ENCODE results near the gene BLID. TPM values are rescaled to one million over a fixed set of nuclear protein-coding genes. Genes with fewer than 3 reads are reported as not detected.

Gene BLID
- total and polyA plus RNA-seq, 7 donors = 0.04 to 0.45 TPM; not detected in 5

GRCh38 chr11:122093731-122094275 is 22.2 kb downstream of the BLID start:
- ATAC-seq = peak; percentile 59 to 80 (median 64)
- WGBS, 3 donors = 75 to 91% (median 78%) methylated on average over 5 of the region's 5 CpGs
- H3K4me3 ChIP-seq = no peak overlapping the region

DNA sequence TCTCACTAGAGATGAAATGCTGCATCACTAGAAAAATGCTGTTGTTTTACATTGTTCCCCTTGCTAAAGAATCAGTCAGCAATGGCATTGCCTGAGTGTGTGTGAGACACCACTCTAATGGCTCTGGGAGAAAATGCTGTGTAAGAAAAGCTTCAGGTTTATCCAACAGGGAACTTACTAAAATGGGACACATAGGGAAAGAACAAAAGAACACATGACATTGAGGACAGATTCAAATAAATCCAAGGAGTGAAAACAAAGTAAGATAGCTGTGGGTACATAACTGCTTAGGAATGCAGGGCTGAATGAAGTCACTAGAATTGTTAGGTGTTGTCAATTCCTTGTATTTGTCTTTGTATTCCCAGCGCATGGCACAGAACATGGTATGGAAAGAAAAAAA is 24.2 kb downstream of the BLID start:
- no peaks in the 10 kb centered on the region for H3K27me3 ChIP-seq (ENCODE audit: insufficient read depth in 3 of 3, low read length in 2 of 3)
- H3K27ac ChIP-seq = no peak overlapping the region
- no peak overlapping the region for H3K4me3 ChIP-seq
- intact Hi-C loops (cut with DNase I) = no loop called here
- 91 to 100% (median 100%) methylated on average over 1 of the region's 1 CpG for WGBS, 3 donors
- H3K9me3 ChIP-seq = no peaks in the 10 kb centered on the region
- ATAC-seq (no peak), DNase-seq (no peak)
- peaks cover 0 to 7% of the 10 kb centered on the region in 2 donors for H3K36me3 ChIP-seq (ENCODE audit: insufficient read depth in 1 of 2, low read depth in 1 of 2)
- peaks cover 13% of the 10 kb centered on the region for H3K4me1 ChIP-seq
- no peak for TF ChIP-seq CTCF (IDR thresholded peaks at IDR 0.05)

More at GRCh38 chr11:122093731-122094275, 22.2 kb downstream of the BLID start:
- H3K27ac ChIP-seq = peak overlapping the region; percentile 28
- DNase-seq = no peak
- H3K4me1 ChIP-seq = peaks cover 18% of the 10 kb centered on the region
- no peaks in the 10 kb centered on the region for H3K9me3 ChIP-seq
- intact Hi-C loops (cut with DNase I) = no loop called here
- no peak for TF ChIP-seq CTCF (IDR thresholded peaks at IDR 0.05)
- H3K27me3 ChIP-seq (ENCODE audit: insufficient read depth in 3 of 3, low read length in 2 of 3) = no peaks in the 10 kb centered on the region
- H3K36me3 ChIP-seq (ENCODE audit: insufficient read depth in 1 of 2, low read depth in 1 of 2) = peaks cover 0 to 7% of the 10 kb centered on the region in 2 donors

GRCh38 chr11:122089111-122089510 is 26.9 kb downstream of the BLID start:
- 22 to 53% (median 52%) methylated on average over 1 of the region's 1 CpG for WGBS, 3 donors
- no peak for TF ChIP-seq CTCF (IDR thresholded peaks at IDR 0.05)
- DNase-seq = no peak
- intact Hi-C loops (cut with DNase I) = no loop called here
- peaks cover 0 to 7% of the 10 kb centered on the region in 2 donors for H3K36me3 ChIP-seq (ENCODE audit: insufficient read depth in 1 of 2, low read depth in 1 of 2)
- no peak for ATAC-seq
- no peaks in the 10 kb centered on the region for H3K9me3 ChIP-seq
- H3K4me1 ChIP-seq = peaks cover 12% of the 10 kb centered on the region
- no peaks in the 10 kb centered on the region for H3K27me3 ChIP-seq (ENCODE audit: insufficient read depth in 3 of 3, low read length in 2 of 3)
- no peak overlapping the region for H3K27ac ChIP-seq
- H3K4me3 ChIP-seq = no peak overlapping the region

DNA sequence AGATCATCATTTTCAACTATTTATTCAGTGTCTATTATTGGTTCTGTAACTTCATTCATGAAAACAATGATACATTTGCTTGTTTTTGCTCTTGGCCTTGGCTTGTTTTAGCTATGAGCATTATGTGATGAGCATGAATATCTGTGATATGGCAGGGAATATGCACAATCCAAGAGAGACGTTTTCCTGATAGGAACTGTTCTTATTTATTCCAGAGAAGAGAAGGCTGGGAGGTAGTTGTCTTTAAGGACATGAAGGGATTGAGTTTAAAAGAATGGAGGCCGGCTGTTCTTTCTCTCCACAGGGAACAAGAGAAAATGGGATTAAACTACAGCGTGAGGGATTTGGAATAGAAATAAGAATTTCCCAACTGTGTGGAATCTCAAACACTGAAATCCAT is 30.3 kb downstream of the BLID start:
- 28 to 42% (median 35%) methylated on average over 3 of the region's 3 CpGs for WGBS, 3 donors
- H3K4me1 ChIP-seq = no peaks in the 10 kb centered on the region
- no peak for DNase-seq
- no peaks in the 10 kb centered on the region for H3K9me3 ChIP-seq
- intact Hi-C loops (cut with DNase I) = no loop called here
- peak in 2 of 4 donors; percentile 18 to 23 for ATAC-seq
- H3K4me3 ChIP-seq = no peak overlapping the region
- H3K36me3 ChIP-seq (ENCODE audit: insufficient read depth in 1 of 2, low read depth in 1 of 2) = no peaks in the 10 kb centered on the region
- H3K27me3 ChIP-seq (ENCODE audit: insufficient read depth in 3 of 3, low read length in 2 of 3) = no peaks in the 10 kb centered on the region
- no peak overlapping the region for H3K27ac ChIP-seq
- no peak for TF ChIP-seq CTCF (IDR thresholded peaks at IDR 0.05)

- no peak for DNase-seq
- Histone ChIP-seq H3K9me3 (no peaks in the 10 kb centered on the region), H3K27me3 (ENCODE audit: insufficient read depth in 3 of 3, low read length in 2 of 3) (no peaks in the 10 kb centered on the region), H3K36me3 (ENCODE audit: insufficient read depth in 1 of 2, low read depth in 1 of 2) (no peaks in the 10 kb centered on the region), H3K4me1 (no peaks in the 10 kb centered on the region), H3K4me3 (no peak overlapping the region), H3K27ac (no peak overlapping the region)
- no peak for TF ChIP-seq CTCF (IDR thresholded peaks at IDR 0.05)
- WGBS, 3 donors = 7 to 18% (median 15%) methylated on average over 1 of the region's 1 CpG
- intact Hi-C loops (cut with DNase I) = no loop called here
- peak; percentile 71 to 95 (median 92) for ATAC-seq
These were observed 30.8 kb downstream of the BLID start for GRCh38 chr11:122085264-122085663.
